ENCODE results near the gene FDXACB1.

Gene FDXACB1

DNA sequence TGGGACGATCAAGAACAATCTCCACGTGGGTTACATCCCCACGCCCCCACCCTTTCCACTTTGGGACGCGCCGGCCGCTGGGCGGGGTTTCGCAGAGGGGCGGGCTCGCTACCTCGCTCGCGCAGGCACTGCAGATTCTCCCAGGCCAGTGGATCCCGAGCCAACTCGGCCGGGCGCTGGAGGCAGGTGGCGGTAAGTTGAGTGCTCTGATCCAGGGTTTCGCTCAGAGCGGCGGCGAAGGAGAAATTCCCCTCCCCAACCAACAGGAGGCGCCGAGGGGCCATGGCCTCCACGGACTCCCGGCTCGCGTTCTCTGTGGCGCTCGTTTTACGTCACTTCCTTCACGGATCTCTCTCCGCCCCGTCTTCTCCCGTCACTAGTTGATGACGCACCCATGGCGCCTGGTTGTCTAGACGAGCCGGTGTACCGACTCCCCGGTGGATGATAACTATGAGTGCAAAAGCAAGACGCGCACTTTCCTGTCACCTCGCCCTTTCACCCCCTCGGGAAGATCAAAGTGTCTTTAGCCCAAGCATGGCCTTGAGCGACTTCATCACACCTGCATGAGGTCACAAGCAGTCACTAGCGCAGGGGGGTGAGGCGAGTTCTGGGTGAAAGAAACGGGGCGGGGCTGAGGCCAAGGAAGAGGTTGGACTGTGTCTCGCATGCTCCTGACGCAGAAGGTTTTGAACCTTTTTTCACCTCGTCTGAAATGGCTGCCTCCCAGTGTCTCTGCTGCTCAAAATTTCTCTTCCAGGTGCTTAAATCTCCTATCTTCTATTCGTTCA lies at the start of gene FDXACB1, which contains the start of gene CFAP68:
FDXACB1 (minus strand) TSS at position 317 of the 788 bp plus-strand sequence; CDS start at position 284, 33 bp downstream.
CFAP68 (plus strand) TSS at position 693 of the 788 bp plus-strand sequence; CDS start at position 713, 20 bp downstream.
- DNase-seq, result peak; percentile 98

DNA sequence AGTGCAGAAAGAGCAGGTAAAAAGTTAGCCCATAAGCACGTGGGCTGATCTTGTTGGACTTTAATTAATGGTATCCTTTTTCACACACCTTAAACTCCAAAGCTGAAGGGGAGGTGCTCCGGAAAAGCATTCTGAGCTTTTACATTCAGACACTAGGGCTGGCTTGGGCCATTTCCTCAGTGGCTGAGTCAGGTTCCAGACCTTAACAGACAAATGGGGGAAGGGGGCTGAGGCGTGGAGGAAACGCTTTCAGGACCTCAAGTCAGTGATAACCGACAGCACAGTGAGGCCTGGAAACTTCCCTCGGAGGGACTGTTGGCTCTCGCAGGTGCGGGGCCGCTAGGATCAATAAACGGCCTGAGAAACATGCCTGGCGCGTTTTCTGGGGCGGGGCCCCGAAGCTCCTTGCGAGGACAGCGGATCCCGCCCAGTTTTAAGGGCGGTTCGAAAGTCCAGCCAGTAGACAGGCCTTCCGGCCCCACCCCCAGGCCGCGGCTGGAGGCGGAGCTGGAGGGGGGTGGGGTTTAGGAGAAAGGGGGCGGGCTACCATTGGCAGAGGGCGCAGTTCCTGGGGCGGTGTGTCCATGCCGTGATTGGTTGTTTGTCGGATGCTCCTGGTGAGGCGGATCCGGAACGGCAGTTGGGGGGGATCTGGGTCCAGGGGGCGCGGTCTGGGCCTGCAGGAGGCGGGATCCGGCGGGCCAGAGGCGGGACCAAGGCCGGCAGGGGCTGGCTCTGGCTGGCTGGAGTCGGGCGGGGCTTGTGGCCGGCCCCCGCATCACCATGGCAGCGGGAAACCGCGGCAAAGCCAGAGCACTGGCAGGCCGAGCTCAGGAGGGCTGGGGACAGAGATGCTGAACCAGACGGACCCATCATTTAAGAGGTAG lies 47.8 kb upstream of the FDXACB1 start:
- DNase-seq, result peak; percentile 97

GRCh38 chr11:111925953-111926352 lies 47.0 kb upstream of the FDXACB1 start:
- no peak for DNase-seq

GRCh38 chr11:111923951-111924350 lies 45.0 kb upstream of the FDXACB1 start:
- DNase-seq, result no peak

GRCh38 chr11:111923351-111923788 lies 44.4 kb upstream of the FDXACB1 start:
- DNase-seq, result no peak

GRCh38 chr11:111922803-111923202 lies 43.8 kb upstream of the FDXACB1 start:
- peak; percentile 60 for DNase-seq

DNA sequence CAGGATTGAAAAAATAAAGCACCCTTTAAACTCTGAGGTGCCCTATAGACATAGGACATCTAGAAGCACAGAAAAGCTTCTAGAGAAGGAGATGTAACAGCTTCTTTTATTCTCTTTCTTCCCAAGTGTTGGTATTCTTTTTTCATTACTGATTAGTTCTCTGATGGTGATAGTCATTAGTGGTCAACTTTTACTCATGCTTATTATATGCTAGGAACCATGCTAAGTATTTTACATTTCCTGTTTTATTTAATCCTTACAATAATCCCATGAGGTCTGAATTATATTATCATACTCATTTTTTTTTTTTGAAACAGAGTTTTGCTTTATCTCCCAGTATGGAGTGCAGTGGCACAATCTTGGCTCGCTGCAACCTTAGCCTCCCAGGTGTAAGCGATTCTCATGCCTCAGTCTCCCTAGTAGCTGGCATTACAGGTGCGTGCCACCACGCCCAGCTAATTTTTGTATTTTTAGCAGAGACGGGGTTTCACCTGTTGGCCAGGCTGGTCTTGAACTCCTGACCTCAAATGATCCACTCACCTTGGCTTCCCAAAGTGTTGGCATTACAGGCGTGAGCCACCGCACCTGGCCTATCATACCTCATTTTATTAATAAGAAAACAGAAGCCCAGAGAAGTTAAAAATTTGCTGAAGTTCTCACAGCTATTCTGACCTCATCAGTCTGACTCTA lies 42.7 kb upstream of the FDXACB1 start:
- no peak for DNase-seq

- no peak for DNase-seq
Measured at GRCh38 chr11:111920908-111921307, 41.9 kb upstream of the FDXACB1 start.

DNA sequence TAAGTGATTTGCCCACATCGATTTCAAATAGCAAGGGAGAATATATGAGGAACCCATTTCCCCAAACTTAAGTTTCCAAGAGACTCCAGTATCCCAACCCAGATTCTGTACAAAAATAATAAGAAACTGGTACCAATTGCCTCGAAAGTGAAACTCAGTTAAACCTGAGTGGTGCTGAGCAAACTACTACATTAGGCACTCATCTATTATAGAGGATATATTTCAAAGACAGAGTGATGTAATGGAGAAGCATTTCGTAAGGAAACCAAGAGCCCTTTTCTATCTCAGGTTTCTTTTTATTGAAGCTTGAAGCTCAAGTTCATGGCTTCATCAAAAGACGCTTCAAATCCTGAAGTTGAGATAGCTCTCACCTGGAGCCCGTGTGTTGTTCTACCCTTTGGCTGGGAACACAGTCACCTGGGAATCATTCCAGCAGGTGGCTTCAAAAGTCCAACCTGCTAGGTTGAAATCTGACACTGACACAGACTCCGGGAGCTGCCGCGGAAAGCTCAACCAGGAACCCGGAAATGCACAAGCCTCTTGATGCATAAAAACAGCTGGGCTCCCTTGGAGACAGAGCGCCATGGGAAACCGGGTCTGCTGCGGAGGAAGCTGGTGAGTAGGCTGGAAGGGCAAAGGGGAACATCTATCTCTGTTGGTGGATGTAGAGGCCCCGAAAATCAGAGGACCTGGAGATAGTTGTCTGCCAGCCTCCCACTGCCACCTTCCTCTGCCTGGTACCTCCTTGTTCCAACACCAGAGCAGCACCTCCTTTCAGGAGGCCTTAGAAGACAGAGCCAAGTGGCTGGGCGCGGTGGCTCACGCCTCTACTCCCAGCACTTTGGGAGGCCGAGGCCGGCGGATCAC lies 39.7 kb upstream of the FDXACB1 start, which contains the start of gene C11orf52:
C11orf52 (plus strand) TSS at position 524 of the 867 bp plus-strand sequence; CDS start at position 584, 60 bp downstream.
- no peak for DNase-seq

DNA sequence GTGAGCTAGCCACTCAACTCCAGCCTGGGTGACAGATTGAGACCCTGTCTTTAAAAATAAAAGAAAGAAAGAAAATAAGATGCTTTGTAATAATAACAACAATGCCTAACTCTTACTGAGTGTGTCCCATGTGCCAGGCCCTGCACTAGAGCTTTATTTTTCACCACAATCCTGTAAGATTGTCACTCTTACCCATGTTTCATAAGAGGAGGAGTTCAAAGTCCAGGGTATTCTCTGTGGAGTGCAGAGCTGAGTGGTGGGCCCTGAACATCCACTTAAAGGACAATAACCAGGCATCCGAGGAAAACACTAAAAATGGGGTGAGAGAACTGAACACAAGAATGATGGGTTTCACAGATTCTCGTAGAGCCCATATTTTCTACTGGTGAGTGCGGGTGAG lies 38.8 kb upstream of the FDXACB1 start:
- no peak for DNase-seq

- DNase-seq, result no peak
Measured at GRCh38 chr11:111917312-111917711, 38.3 kb upstream of the FDXACB1 start.

DNA sequence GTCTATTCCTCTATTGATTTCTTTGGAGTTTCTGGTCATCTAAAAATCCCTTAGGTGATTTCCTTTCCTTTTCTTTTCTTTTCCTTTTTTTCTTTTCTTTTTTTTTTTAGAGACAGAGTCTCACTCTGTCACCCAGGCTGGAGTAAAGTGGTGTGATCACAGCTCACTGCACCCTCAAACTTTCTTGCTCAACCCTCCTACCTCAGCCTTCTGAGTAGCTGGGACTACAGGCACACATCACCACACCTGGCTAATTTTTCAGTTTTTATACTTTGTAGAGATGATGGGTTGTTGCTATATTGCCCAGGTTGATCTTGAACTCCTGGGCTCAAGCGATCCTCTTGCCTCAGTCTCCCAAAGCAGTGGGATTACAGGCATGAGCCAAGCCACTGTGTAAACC lies 37.8 kb upstream of the FDXACB1 start:
- DNase-seq, result no peak

- DNase-seq, result no peak
Measured at GRCh38 chr11:111913997-111914396, 35.0 kb upstream of the FDXACB1 start.

- no peak for DNase-seq
Measured at GRCh38 chr11:111913031-111913861, 34.3 kb upstream of the FDXACB1 start.

DNA sequence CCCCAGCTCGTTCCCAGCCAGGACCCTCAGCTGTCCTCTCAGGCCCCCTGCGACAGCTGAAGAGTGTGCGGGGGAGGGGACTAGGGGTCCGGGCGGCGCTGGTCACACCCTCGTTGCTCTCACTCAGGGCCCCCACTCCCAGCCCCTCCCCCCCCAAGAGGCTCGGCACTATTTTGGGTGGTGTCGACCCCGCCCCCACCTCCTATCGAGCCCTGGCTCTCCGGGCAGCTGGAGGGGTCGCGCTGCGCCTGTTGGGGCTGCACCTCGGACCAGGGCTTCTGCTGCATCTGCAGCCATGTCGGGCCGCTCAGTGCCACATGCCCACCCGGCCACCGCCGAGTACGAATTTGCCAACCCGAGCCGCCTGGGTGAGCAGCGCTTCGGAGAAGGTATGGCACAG lies 33.6 kb upstream of the FDXACB1 start, which contains the start of gene HSPB2:
HSPB2 (plus strand) TSS at position 200 of the 400 bp plus-strand sequence; CDS start at position 296, 96 bp downstream.
- no peak for DNase-seq

GRCh38 chr11:111911563-111912401 lies 32.8 kb upstream of the FDXACB1 start, which contains the start of gene CRYAB:
TSS of gene CRYAB (minus strand) at chr11:111911770. CDS start at chr11:111911724, 46 bp downstream.
- DNase-seq, result no peak

GRCh38 chr11:111910676-111911562 lies 32.0 kb upstream of the FDXACB1 start:
- no peak for DNase-seq

GRCh38 chr11:111909378-111909777 lies 30.4 kb upstream of the FDXACB1 start:
- DNase-seq, result no peak
